ENCODE results near the gene SMIM35. TPM values are rescaled to one million over a fixed set of nuclear protein-coding genes. Genes with fewer than 3 reads are reported as not detected.

Gene SMIM35
- total RNA-seq, 1 experiment from 2014 or later, result not detected

- TF ChIP-seq EZH2phosphoT487 (IDR thresholded peaks at IDR 0.05; ENCODE audit: borderline replicate concordance, low read length) (no peak), CTCF (conservative IDR thresholded peaks at IDR 0.05; ENCODE audit: low read depth, low read length) (no peak), EZH2 (IDR thresholded peaks at IDR 0.05; ENCODE audit: low read length, unreplicated experiment) (no peak)
- BruUV-seq (replicated peaks), result no TSS peak
- H4K20me1 ChIP-seq (ENCODE audit: low read length), result no peaks in the 10 kb centered on the region
- intact Hi-C loops (cut with micrococcal nuclease), result no loop called here
- DNase-seq (peak; percentile 58), ATAC-seq (no peak)
- H3K4me2 ChIP-seq (ENCODE audit: low read length), result no peak overlapping the region
- H3K4me1 ChIP-seq (ENCODE audit: insufficient read depth, low read length), result no peaks in the 10 kb centered on the region
- ChIA-PET POLR2A (ENCODE audit: unreplicated experiment) (no interaction called here), CTCF (no interaction called here)
- H2AFZ ChIP-seq (ENCODE audit: low read length), result no peak overlapping the region
- no peak overlapping the region for H3K27ac ChIP-seq (ENCODE audit: low read length)
- H3F3A ChIP-seq (ENCODE audit: low read length, unreplicated experiment), result no peaks in the 10 kb centered on the region
- H3K27me3 ChIP-seq (ENCODE audit: low read length), result peaks cover 61% of the 10 kb centered on the region
- H3K36me3 ChIP-seq (ENCODE audit: low read depth, low read length), result no peaks in the 10 kb centered on the region
- H3K9me3 ChIP-seq (ENCODE audit: low read length), result no peaks in the 10 kb centered on the region
- no peaks in the 10 kb centered on the region for H3K79me2 ChIP-seq (ENCODE audit: low read length)
- H3K4me3 ChIP-seq (ENCODE audit: low read length), result no peak overlapping the region
- H3K9ac ChIP-seq (ENCODE audit: low read length), result no peak overlapping the region
- H3K9me2 ChIP-seq (replicated peaks; ENCODE audit: low read length), result no peaks in the 10 kb centered on the region
Measured at GRCh38 chr11:118106789-118107335, 20.1 kb upstream of the SMIM35 start.

GRCh38 chr11:118105657-118106305, 19.0 kb upstream of the SMIM35 start:
- Histone ChIP-seq H3K36me3 (ENCODE audit: low read depth, low read length) (no peaks in the 10 kb centered on the region), H3K79me2 (ENCODE audit: low read length) (no peaks in the 10 kb centered on the region), H3K9ac (ENCODE audit: low read length) (no peak overlapping the region), H3K27ac (ENCODE audit: low read length) (no peak overlapping the region), H3K9me2 (replicated peaks; ENCODE audit: low read length) (no peaks in the 10 kb centered on the region), H3K9me3 (ENCODE audit: low read length) (no peaks in the 10 kb centered on the region), H3K27me3 (ENCODE audit: low read length) (peaks cover 67% of the 10 kb centered on the region), H3K4me1 (ENCODE audit: insufficient read depth, low read length) (no peaks in the 10 kb centered on the region), H3K4me2 (ENCODE audit: low read length) (no peak overlapping the region), H2AFZ (ENCODE audit: low read length) (no peak overlapping the region), H3F3A (ENCODE audit: low read length, unreplicated experiment) (no peaks in the 10 kb centered on the region), H3K4me3 (ENCODE audit: low read length) (no peak overlapping the region), H4K20me1 (ENCODE audit: low read length) (no peaks in the 10 kb centered on the region)
- no TSS peak for BruUV-seq (replicated peaks)
- no peak for TF ChIP-seq CTCF (conservative IDR thresholded peaks at IDR 0.05; ENCODE audit: low read depth, low read length)
- TF ChIP-seq EZH2 (IDR thresholded peaks at IDR 0.05; ENCODE audit: low read length, unreplicated experiment), result no peak
- no peak for TF ChIP-seq EZH2phosphoT487 (IDR thresholded peaks at IDR 0.05; ENCODE audit: borderline replicate concordance, low read length)
- intact Hi-C loops (cut with micrococcal nuclease), result no loop called here
- CTCF ChIA-PET, result no interaction called here
- POLR2A ChIA-PET (ENCODE audit: unreplicated experiment), result no interaction called here
- no peak for DNase-seq
- no peak for ATAC-seq

GRCh38 chr11:118104491-118104890, 17.7 kb upstream of the SMIM35 start:
- BruUV-seq (replicated peaks), result no TSS peak
- TF ChIP-seq EZH2 (IDR thresholded peaks at IDR 0.05; ENCODE audit: low read length, unreplicated experiment) (no peak), CTCF (conservative IDR thresholded peaks at IDR 0.05; ENCODE audit: low read depth, low read length) (no peak), EZH2phosphoT487 (IDR thresholded peaks at IDR 0.05; ENCODE audit: borderline replicate concordance, low read length) (no peak)
- no peak for ATAC-seq

More at GRCh38 chr11:118104491-118104890, 17.7 kb upstream of the SMIM35 start:
- H3F3A ChIP-seq (ENCODE audit: low read length, unreplicated experiment), result no peaks in the 10 kb centered on the region
- intact Hi-C loops (cut with micrococcal nuclease), result no loop called here
- H3K4me1 ChIP-seq (ENCODE audit: insufficient read depth, low read length), result no peaks in the 10 kb centered on the region
- no peaks in the 10 kb centered on the region for H3K79me2 ChIP-seq (ENCODE audit: low read length)
- no peaks in the 10 kb centered on the region for H3K9me3 ChIP-seq (ENCODE audit: low read length)
- H3K4me2 ChIP-seq (ENCODE audit: low read length), result no peak overlapping the region
- H3K4me3 ChIP-seq (ENCODE audit: low read length), result no peak overlapping the region
- no peaks in the 10 kb centered on the region for H3K9me2 ChIP-seq (replicated peaks; ENCODE audit: low read length)
- H3K9ac ChIP-seq (ENCODE audit: low read length), result no peak overlapping the region
- CTCF ChIA-PET, result no interaction called here
- no peaks in the 10 kb centered on the region for H4K20me1 ChIP-seq (ENCODE audit: low read length)
- POLR2A ChIA-PET (ENCODE audit: unreplicated experiment), result no interaction called here
- H2AFZ ChIP-seq (ENCODE audit: low read length), result no peak overlapping the region
- peaks cover 69% of the 10 kb centered on the region for H3K27me3 ChIP-seq (ENCODE audit: low read length)
- H3K27ac ChIP-seq (ENCODE audit: low read length), result no peak overlapping the region
- no peaks in the 10 kb centered on the region for H3K36me3 ChIP-seq (ENCODE audit: low read depth, low read length)
- no peak for DNase-seq

All from PC-3 (cell line).